ENCODE results near the gene RAPGEF2. TPM values are rescaled to one million over a fixed set of nuclear protein-coding genes. Genes with fewer than 3 reads are reported as not detected.

RAPGEF2 gene
- polyA plus RNA-seq, 1 donor (not counting 4 experiments of a cell fraction or from before 2014, with no cell fraction given) = 23.8 TPM

DNA sequence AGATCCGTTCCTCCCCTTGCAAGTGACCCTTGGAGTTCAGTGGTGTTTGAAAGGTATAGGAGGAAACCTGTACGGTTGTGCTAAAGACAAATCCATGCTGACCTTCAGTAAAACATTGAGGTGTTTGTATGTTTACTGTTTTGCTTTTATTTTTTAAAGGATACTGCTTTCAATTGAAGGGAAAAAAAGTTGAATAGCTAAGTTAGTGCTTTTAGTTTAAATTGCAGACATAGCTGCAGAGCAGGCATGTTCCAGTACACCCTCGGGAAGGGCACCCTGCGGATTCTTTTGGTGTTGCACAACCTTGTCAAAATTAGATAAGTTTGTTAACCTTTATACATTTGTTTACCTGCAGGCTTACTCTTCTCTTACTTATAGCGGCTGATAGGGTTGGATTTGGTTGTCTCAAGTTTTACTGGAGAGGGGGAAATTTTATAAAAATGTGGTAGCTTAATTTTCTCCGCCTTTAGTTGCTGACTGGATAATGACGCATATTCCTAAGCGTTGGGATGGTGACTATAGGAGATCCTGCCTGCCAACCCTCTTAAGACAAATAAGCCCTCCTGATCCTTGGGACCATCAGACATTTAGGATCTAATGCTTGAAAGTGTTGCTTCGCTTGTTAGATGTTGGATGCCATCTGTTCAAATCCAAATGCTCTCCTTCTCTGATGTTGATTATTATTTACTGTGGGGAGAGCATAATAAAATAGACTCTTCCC lies 2.0 kb downstream of the RAPGEF2 start:
- FAIRE-seq (peak; percentile 52), DNase-seq (ENCODE audit: low read depth, low spot score) (no peak)
- peak overlapping the region; percentile 98 for H3K4me2 ChIP-seq (ENCODE audit: control insufficient read depth, extremely low read depth, insufficient read depth, low read depth, low read length)
- H3K79me2 ChIP-seq (ENCODE audit: control insufficient read depth, insufficient read depth, low read length) = peaks cover 54% of the 10 kb centered on the region
- dilution Hi-C loops (cut with MboI; ENCODE audit: extremely low pct_ligation_motif_present, low sequenced_read_pairs) = no loop called here
- H3K4me1 ChIP-seq (ENCODE audit: control insufficient read depth, extremely low read depth, insufficient read depth, low read length) = peaks cover 11% of the 10 kb centered on the region
- H4K20me1 ChIP-seq (ENCODE audit: control insufficient read depth, extremely low read depth, insufficient read depth, low read length) = peaks cover 4% of the 10 kb centered on the region
- TF ChIP-seq EZH2 (IDR thresholded peaks at IDR 0.05; ENCODE audit: low read length) = no peak
- TF ChIP-seq, protein P1, sequence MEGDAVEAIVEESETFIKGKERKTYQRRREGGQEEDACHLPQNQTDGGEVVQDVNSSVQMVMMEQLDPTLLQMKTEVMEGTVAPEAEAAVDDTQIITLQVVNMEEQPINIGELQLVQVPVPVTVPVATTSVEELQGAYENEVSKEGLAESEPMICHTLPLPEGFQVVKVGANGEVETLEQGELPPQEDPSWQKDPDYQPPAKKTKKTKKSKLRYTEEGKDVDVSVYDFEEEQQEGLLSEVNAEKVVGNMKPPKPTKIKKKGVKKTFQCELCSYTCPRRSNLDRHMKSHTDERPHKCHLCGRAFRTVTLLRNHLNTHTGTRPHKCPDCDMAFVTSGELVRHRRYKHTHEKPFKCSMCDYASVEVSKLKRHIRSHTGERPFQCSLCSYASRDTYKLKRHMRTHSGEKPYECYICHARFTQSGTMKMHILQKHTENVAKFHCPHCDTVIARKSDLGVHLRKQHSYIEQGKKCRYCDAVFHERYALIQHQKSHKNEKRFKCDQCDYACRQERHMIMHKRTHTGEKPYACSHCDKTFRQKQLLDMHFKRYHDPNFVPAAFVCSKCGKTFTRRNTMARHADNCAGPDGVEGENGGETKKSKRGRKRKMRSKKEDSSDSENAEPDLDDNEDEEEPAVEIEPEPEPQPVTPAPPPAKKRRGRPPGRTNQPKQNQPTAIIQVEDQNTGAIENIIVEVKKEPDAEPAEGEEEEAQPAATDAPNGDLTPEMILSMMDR (optimal IDR thresholded peaks at IDR 0.05 in 1 of 3, IDR thresholded peaks at IDR 0.05 in 1 of 3, conservative IDR thresholded peaks at IDR 0.05 in 1 of 3; ENCODE audit: extremely low read depth in 1 of 3, insufficient read depth in 2 of 3, low read length in 3 of 3) = no peak
- peak overlapping the region; percentile 79 for H3K27ac ChIP-seq (ENCODE audit: control insufficient read depth, insufficient read depth, low read length)
- peak overlapping the region; percentile 90 for H3K9ac ChIP-seq (ENCODE audit: control insufficient read depth, extremely low read depth, insufficient read depth, low read length)
- peak overlapping the region; percentile 90 to 98 (median 95) for H3K4me3 ChIP-seq (ENCODE audit: control insufficient read depth in 2 of 3, extremely low read depth in 1 of 3, insufficient read depth in 2 of 3, low read depth in 1 of 3, low read length in 3 of 3)
- H3K9me3 ChIP-seq (ENCODE audit: control insufficient read depth, low read depth, low read length) = no peaks in the 10 kb centered on the region
- H2AFZ ChIP-seq (ENCODE audit: control insufficient read depth, low read length) = peak overlapping the region; percentile 65
- H3K9me1 ChIP-seq (ENCODE audit: control insufficient read depth, extremely low read depth, insufficient read depth, low read length) = no peaks in the 10 kb centered on the region
- no peaks in the 10 kb centered on the region for H3K36me3 ChIP-seq (ENCODE audit: control insufficient read depth in 2 of 2, extremely low read depth in 1 of 2, insufficient read depth in 2 of 2, low read length in 2 of 2)
- no peaks in the 10 kb centered on the region for H3K27me3 ChIP-seq (ENCODE audit: control insufficient read depth, extremely low read depth, insufficient read depth, low read length)

DNA sequence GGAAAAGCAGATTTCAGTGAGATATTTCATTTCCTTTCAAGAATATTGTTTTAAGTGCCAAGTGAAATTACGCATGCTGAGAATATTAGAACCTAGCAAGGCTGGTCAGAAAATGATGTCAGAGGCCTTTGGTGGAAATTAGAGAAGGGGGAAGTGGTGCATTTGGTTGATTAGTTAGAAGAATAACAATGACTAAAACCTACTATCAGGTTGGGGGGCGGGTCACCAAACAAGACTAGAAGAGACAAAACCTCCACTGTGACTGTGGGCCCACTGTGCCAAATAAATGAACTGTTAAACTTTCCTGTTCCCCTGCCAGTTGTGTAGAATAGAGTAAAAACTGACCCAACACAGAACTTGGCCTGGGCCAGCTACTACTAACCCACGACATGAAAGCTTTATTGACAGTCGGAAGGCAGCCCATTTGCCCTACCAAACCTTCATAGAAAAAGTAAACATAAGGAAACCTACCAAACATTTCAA lies 2.9 kb downstream of the RAPGEF2 start:
- H3K4me2 ChIP-seq (ENCODE audit: control insufficient read depth, extremely low read depth, insufficient read depth, low read depth, low read length) = peak overlapping the region; percentile 98
- no peaks in the 10 kb centered on the region for H3K9me3 ChIP-seq (ENCODE audit: control insufficient read depth, low read depth, low read length)
- no peaks in the 10 kb centered on the region for H3K9me1 ChIP-seq (ENCODE audit: control insufficient read depth, extremely low read depth, insufficient read depth, low read length)
- H3K4me3 ChIP-seq (ENCODE audit: control insufficient read depth in 2 of 3, extremely low read depth in 1 of 3, insufficient read depth in 2 of 3, low read depth in 1 of 3, low read length in 3 of 3) = peak overlapping the region; percentile 90 to 98 (median 95)
- H3K9ac ChIP-seq (ENCODE audit: control insufficient read depth, extremely low read depth, insufficient read depth, low read length) = no peak overlapping the region
- peaks cover 61% of the 10 kb centered on the region for H3K79me2 ChIP-seq (ENCODE audit: control insufficient read depth, insufficient read depth, low read length)
- FAIRE-seq = no peak
- TF ChIP-seq, protein P1 (optimal IDR thresholded peaks at IDR 0.05 in 1 of 3, IDR thresholded peaks at IDR 0.05 in 1 of 3, conservative IDR thresholded peaks at IDR 0.05 in 1 of 3; ENCODE audit: extremely low read depth in 1 of 3, insufficient read depth in 2 of 3, low read length in 3 of 3) = no peak
- TF ChIP-seq EZH2 (IDR thresholded peaks at IDR 0.05; ENCODE audit: low read length) = no peak
- peaks cover 4% of the 10 kb centered on the region for H4K20me1 ChIP-seq (ENCODE audit: control insufficient read depth, extremely low read depth, insufficient read depth, low read length)
- H3K4me1 ChIP-seq (ENCODE audit: control insufficient read depth, extremely low read depth, insufficient read depth, low read length) = peaks cover 11% of the 10 kb centered on the region
- no peaks in the 10 kb centered on the region for H3K27me3 ChIP-seq (ENCODE audit: control insufficient read depth, extremely low read depth, insufficient read depth, low read length)
- dilution Hi-C loops (cut with MboI; ENCODE audit: extremely low pct_ligation_motif_present, low sequenced_read_pairs) = no loop called here
- H2AFZ ChIP-seq (ENCODE audit: control insufficient read depth, low read length) = no peak overlapping the region
- no peak for DNase-seq (ENCODE audit: low read depth, low spot score)
- no peak overlapping the region for H3K27ac ChIP-seq (ENCODE audit: control insufficient read depth, insufficient read depth, low read length)
- no peaks in the 10 kb centered on the region for H3K36me3 ChIP-seq (ENCODE audit: control insufficient read depth in 2 of 2, extremely low read depth in 1 of 2, insufficient read depth in 2 of 2, low read length in 2 of 2)

All from keratinocyte (primary cell).